Vagina (tissue), 2 donors: Measurements from ENCODE around the gene C1QTNF3. TPM values are rescaled to one million over a fixed set of nuclear protein-coding genes. Genes with fewer than 3 reads are reported as not detected.

Experiments used
- DNase-seq, 2 donors: peaks; one replicate each; pipeline ENCODE4 v3.0.0-alpha.2; 2017; ENCODE audit errors: extremely low spot score in 2 of 2
- H3K27ac ChIP-seq: fragments of 200-600 bp; sonication (generic); one replicate; pipeline ENCODE4 v1.5.1; 2019
- H3K27me3 ChIP-seq: fragments of 200-600 bp; sonication (generic); one replicate; pipeline ENCODE4 v1.5.1; 2019
- H3K36me3 ChIP-seq, 2 donors: fragments of 200-600 bp; sonication (generic); one replicate each; pipeline ENCODE4 v1.5.1; 2017 to 2019
- H3K4me1 ChIP-seq: fragments of 200-600 bp; sonication (generic); one replicate; pipeline ENCODE4 v1.5.1; 2019
- H3K4me3 ChIP-seq, 2 donors: fragments of 200-600 bp; sonication (generic); 1 replicate in 1 of 2; 2 replicates in 1 of 2; pipeline ENCODE4 v1.5.1; 2016 to 2019
- H3K9me3 ChIP-seq: fragments of 200-600 bp; sonication (generic); one replicate; pipeline ENCODE4 v1.5.1; 2019
- CTCF ChIP-seq, 3 experiments: fragments of 450-650 bp in 2 of 3; fragments of 200-600 bp in 1 of 3; sonication (generic) in 1 of 3; IDR thresholded peaks; one replicate each; pipeline ENCODE4 v1.5.1; 2017 to 2019; ENCODE audit warnings: antibody characterized with exemption in 3 of 3, mild to moderate bottlenecking in 2 of 3, moderate library complexity in 2 of 3
- POLR2A ChIP-seq, 2 donors: fragments of 450-650 bp; IDR thresholded peaks; one replicate each; pipeline ENCODE4 v1.6.1; 2017; ENCODE audit warnings: antibody characterized with exemption in 2 of 2, mild to moderate bottlenecking in 2 of 2, moderate library complexity in 2 of 2
- POLR2AphosphoS5 ChIP-seq, 2 donors: sonication (generic); formaldehyde crosslinking; IDR thresholded peaks; one replicate each; pipeline ENCODE4 v1.9.0; 2017; ENCODE audit warnings: antibody characterized with exemption in 2 of 2, mild to moderate bottlenecking in 2 of 2, low read depth in 1 of 2; ENCODE audit not compliant: insufficient read depth in 1 of 2
- intact Hi-C: fragments of 100-400 bp; cut with DNase I; formaldehyde crosslinking; loops from one replicate; pipeline ENCODE4 v1.15.1; 2023
- total RNA-seq: library from RNA; depleted of rRNA; stranded (reverse); fragments of >200 nt; gene quantifications from one replicate; pipeline ENCODE4 v1.2.3, GENCODE V29; 2016

C1QTNF3 gene
- total RNA-seq, 1 donor from 2014 or later = 7.1 TPM

DNA sequence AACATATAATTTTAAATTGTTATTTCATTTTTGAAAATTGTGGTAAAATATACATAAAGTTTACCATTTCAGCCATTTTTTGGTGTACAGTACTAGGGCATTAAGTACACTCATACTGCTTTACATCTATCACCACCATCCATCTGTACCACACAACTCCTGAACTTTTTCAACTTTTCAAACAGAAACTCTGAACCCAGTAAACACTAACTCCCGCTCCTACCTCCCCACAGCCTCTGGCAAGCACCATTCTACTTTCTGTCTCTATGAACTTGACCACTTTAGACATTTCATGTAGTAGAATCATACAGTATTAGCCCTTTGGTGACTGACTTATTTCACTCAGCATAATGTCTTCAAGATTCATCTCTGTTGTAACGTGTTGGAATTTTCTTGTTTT lies 50.1 kb downstream of the C1QTNF3 start:
- peaks cover 0 to 22% of the 10 kb centered on the region in 2 donors for H3K36me3 ChIP-seq
- H3K27ac ChIP-seq = no peak overlapping the region
- no peaks in the 10 kb centered on the region for H3K27me3 ChIP-seq
- H3K4me3 ChIP-seq = no peak overlapping the region
- intact Hi-C loops = no loop called here
- H3K4me1 ChIP-seq = no peaks in the 10 kb centered on the region
- TF ChIP-seq POLR2AphosphoS5 (IDR thresholded peaks at IDR 0.05; ENCODE audit: insufficient read depth in 1 of 2, low read depth in 1 of 2) (no peak), CTCF (IDR thresholded peaks at IDR 0.05) (no peak), POLR2A (IDR thresholded peaks at IDR 0.05) (no peak)
- no peaks in the 10 kb centered on the region for H3K9me3 ChIP-seq
- no peak for DNase-seq

DNA sequence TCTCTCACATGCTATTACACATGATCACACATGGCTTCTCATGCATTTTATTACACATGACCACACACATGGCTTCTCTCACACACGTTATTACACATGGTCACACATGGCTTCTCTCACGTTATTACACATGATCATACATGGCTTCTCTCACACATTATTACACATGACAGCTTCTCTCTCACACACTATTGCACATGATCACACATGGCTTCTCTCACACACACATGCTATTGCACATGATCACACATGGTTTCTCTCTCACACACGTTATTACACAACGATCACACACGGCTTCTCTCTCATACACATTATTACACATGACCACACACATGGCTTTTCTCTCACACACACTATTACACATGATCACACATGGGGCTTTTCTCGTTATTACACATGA lies 57.6 kb downstream of the C1QTNF3 start:
- H3K36me3 ChIP-seq = peaks cover 0 to 22% of the 10 kb centered on the region in 2 donors
- H3K4me3 ChIP-seq = no peak overlapping the region
- intact Hi-C loops = no loop called here
- no peak for TF ChIP-seq CTCF (IDR thresholded peaks at IDR 0.05)
- TF ChIP-seq POLR2AphosphoS5 (IDR thresholded peaks at IDR 0.05; ENCODE audit: insufficient read depth in 1 of 2, low read depth in 1 of 2) = no peak
- no peak for TF ChIP-seq POLR2A (IDR thresholded peaks at IDR 0.05)
- DNase-seq = no peak
- no peak overlapping the region for H3K27ac ChIP-seq
- no peaks in the 10 kb centered on the region for H3K9me3 ChIP-seq
- H3K4me1 ChIP-seq = no peaks in the 10 kb centered on the region
- no peaks in the 10 kb centered on the region for H3K27me3 ChIP-seq

DNA sequence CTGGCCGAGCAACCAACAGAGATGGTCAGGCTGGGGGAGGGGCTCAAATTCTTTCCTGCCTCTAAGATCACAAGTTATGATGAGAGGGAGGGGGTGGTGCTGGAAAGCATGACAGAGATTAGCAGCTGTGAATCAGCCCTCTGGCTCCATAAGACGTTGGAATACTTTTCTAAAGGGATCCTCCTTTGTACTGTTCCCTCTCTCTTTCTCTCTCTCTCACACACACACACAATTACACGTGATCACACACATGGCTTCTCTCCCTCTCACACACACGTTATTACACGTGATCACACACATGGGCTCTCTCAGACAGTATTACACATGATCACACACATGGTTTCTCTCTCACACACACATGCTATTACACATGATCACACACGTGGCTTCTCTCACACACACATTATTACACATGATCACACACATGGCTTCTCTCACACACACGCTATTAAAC lies 58.3 kb downstream of the C1QTNF3 start, which contains the start of gene SLC45A2:
TSS of gene SLC45A2 (minus strand) at position 23 of the 454 bp plus-strand sequence. CDS start 110 bp downstream, outside the sequence.
- Histone ChIP-seq H3K27ac (no peak within 1 kb of the TSS), H3K4me3 (no peak within 1 kb of the TSS), H3K36me3 (peaks cover 0 to 22% of the 10 kb centered on the region in 2 donors), H3K4me1 (no peaks in the 10 kb centered on the region), H3K9me3 (no peaks in the 10 kb centered on the region), H3K27me3 (no peaks in the 10 kb centered on the region)
- no peak for DNase-seq
- TF ChIP-seq POLR2A (IDR thresholded peaks at IDR 0.05) (no peak), CTCF (IDR thresholded peaks at IDR 0.05) (no peak), POLR2AphosphoS5 (IDR thresholded peaks at IDR 0.05; ENCODE audit: insufficient read depth in 1 of 2, low read depth in 1 of 2) (no peak)
- intact Hi-C loops = no loop called here

GRCh38 chr5:33984178-33984577 lies 58.8 kb downstream of the C1QTNF3 start:
- Histone ChIP-seq H3K27me3 (no peaks in the 10 kb centered on the region), H3K36me3 (peaks cover 0 to 22% of the 10 kb centered on the region in 2 donors), H3K4me3 (no peak overlapping the region), H3K9me3 (no peaks in the 10 kb centered on the region), H3K27ac (no peak overlapping the region), H3K4me1 (no peaks in the 10 kb centered on the region)
- TF ChIP-seq POLR2A (IDR thresholded peaks at IDR 0.05) (no peak), CTCF (IDR thresholded peaks at IDR 0.05) (no peak), POLR2AphosphoS5 (IDR thresholded peaks at IDR 0.05; ENCODE audit: insufficient read depth in 1 of 2, low read depth in 1 of 2) (no peak)
- intact Hi-C loops = no loop called here
- DNase-seq = no peak

DNA sequence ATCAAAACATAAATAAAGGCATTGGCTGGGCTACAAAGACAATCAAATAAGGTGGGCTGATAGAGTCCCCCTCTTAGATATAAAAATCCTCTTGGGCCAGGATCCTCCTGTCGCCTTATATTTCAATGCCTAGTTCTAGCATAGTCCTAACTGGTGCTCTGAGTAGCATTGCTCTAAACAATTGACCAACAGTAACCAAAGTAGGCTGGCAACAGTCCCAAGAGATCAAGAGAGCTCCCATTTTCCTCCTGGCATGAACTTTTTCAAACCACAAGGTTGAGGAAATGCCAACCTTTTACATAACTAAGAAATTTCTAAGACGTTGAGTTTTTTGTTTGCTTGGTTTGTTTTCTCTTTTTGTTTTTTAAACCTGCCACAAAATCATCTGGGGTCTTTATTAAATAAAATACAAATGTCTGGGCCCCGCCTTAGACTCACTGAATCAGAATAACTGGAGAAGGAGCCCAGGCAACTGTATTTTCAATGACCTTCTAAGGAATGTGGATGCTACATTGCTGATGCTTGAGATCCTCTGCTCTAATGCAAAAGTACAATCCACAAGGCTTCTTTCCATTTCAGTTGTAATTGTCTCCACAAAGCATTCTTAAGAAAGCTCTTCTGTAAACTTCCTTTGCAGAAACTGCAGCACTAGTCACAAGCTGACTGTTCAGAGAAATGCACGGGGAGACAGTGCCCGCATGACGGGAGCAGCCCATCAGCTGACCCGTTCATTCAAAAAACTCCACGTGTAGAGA lies 61.4 kb downstream of the C1QTNF3 start:
- TF ChIP-seq POLR2A (IDR thresholded peaks at IDR 0.05) (no peak), POLR2AphosphoS5 (IDR thresholded peaks at IDR 0.05; ENCODE audit: insufficient read depth in 1 of 2, low read depth in 1 of 2) (no peak), CTCF (IDR thresholded peaks at IDR 0.05) (no peak)
- H3K4me1 ChIP-seq = no peaks in the 10 kb centered on the region
- intact Hi-C loops = no loop called here
- DNase-seq = no peak
- no peak overlapping the region for H3K27ac ChIP-seq
- no peaks in the 10 kb centered on the region for H3K27me3 ChIP-seq
- H3K36me3 ChIP-seq = peaks cover 0 to 5% of the 10 kb centered on the region in 2 donors
- no peak overlapping the region for H3K4me3 ChIP-seq
- H3K9me3 ChIP-seq = no peaks in the 10 kb centered on the region
